Measurements from ENCODE around the gene CFAP99. TPM values are rescaled to one million over a fixed set of nuclear protein-coding genes. Genes with fewer than 3 reads are reported as not detected.

Gene CFAP99
- polyA plus RNA-seq, 1 donor (not counting 4 experiments of a cell fraction or from before 2014, with no cell fraction given) = not detected

- Histone ChIP-seq H3K9ac (ENCODE audit: control insufficient read depth, extremely low read depth, insufficient read depth, low read length) (no peak overlapping the region), H3K27ac (ENCODE audit: control insufficient read depth, insufficient read depth, low read length) (no peak overlapping the region), H3K4me1 (ENCODE audit: control insufficient read depth, extremely low read depth, insufficient read depth, low read length) (no peaks in the 10 kb centered on the region), H4K20me1 (ENCODE audit: control insufficient read depth, extremely low read depth, insufficient read depth, low read length) (no peaks in the 10 kb centered on the region), H3K27me3 (ENCODE audit: control insufficient read depth, extremely low read depth, insufficient read depth, low read length) (peaks cover 42% of the 10 kb centered on the region), H3K4me2 (ENCODE audit: control insufficient read depth, extremely low read depth, insufficient read depth, low read depth, low read length) (no peak overlapping the region), H3K9me3 (ENCODE audit: control insufficient read depth, low read depth, low read length) (no peaks in the 10 kb centered on the region), H3K79me2 (ENCODE audit: control insufficient read depth, insufficient read depth, low read length) (no peaks in the 10 kb centered on the region), H2AFZ (ENCODE audit: control insufficient read depth, low read length) (no peak overlapping the region), H3K9me1 (ENCODE audit: control insufficient read depth, extremely low read depth, insufficient read depth, low read length) (no peaks in the 10 kb centered on the region), H3K36me3 (ENCODE audit: control insufficient read depth in 2 of 2, extremely low read depth in 1 of 2, insufficient read depth in 2 of 2, low read length in 2 of 2) (no peaks in the 10 kb centered on the region), H3K4me3 (ENCODE audit: control insufficient read depth in 2 of 3, extremely low read depth in 1 of 3, insufficient read depth in 2 of 3, low read depth in 1 of 3, low read length in 3 of 3) (no peak overlapping the region)
- TF ChIP-seq EZH2 (IDR thresholded peaks at IDR 0.05; ENCODE audit: low read length) (no peak), CTCF (optimal IDR thresholded peaks at IDR 0.05 in 1 of 3, IDR thresholded peaks at IDR 0.05 in 1 of 3, conservative IDR thresholded peaks at IDR 0.05 in 1 of 3; ENCODE audit: extremely low read depth in 1 of 3, insufficient read depth in 2 of 3, low read length in 3 of 3) (no peak)
- no peak for FAIRE-seq
- no peak for DNase-seq (ENCODE audit: low read depth, low spot score)
- dilution Hi-C loops (cut with MboI; ENCODE audit: extremely low pct_ligation_motif_present, low sequenced_read_pairs) = no loop called here
These were observed 28.6 kb upstream of the CFAP99 start for GRCh38 chr4:2390146-2390545.

- TF ChIP-seq EZH2 (IDR thresholded peaks at IDR 0.05; ENCODE audit: low read length) (no peak), CTCF (optimal IDR thresholded peaks at IDR 0.05 in 1 of 3, IDR thresholded peaks at IDR 0.05 in 1 of 3, conservative IDR thresholded peaks at IDR 0.05 in 1 of 3; ENCODE audit: extremely low read depth in 1 of 3, insufficient read depth in 2 of 3, low read length in 3 of 3) (no peak)
- H3K27ac ChIP-seq (ENCODE audit: control insufficient read depth, insufficient read depth, low read length) = no peak overlapping the region
- H3K4me1 ChIP-seq (ENCODE audit: control insufficient read depth, extremely low read depth, insufficient read depth, low read length) = no peaks in the 10 kb centered on the region
- no peaks in the 10 kb centered on the region for H4K20me1 ChIP-seq (ENCODE audit: control insufficient read depth, extremely low read depth, insufficient read depth, low read length)
- no peaks in the 10 kb centered on the region for H3K36me3 ChIP-seq (ENCODE audit: control insufficient read depth in 2 of 2, extremely low read depth in 1 of 2, insufficient read depth in 2 of 2, low read length in 2 of 2)
- no peaks in the 10 kb centered on the region for H3K79me2 ChIP-seq (ENCODE audit: control insufficient read depth, insufficient read depth, low read length)
- H3K9me1 ChIP-seq (ENCODE audit: control insufficient read depth, extremely low read depth, insufficient read depth, low read length) = no peaks in the 10 kb centered on the region
- dilution Hi-C loops (cut with MboI; ENCODE audit: extremely low pct_ligation_motif_present, low sequenced_read_pairs) = no loop called here
- no peak overlapping the region for H3K9ac ChIP-seq (ENCODE audit: control insufficient read depth, extremely low read depth, insufficient read depth, low read length)
- DNase-seq (ENCODE audit: low read depth, low spot score) (no peak), FAIRE-seq (no peak)
- no peaks in the 10 kb centered on the region for H3K9me3 ChIP-seq (ENCODE audit: control insufficient read depth, low read depth, low read length)
- no peak overlapping the region for H3K4me3 ChIP-seq (ENCODE audit: control insufficient read depth in 2 of 3, extremely low read depth in 1 of 3, insufficient read depth in 2 of 3, low read depth in 1 of 3, low read length in 3 of 3)
- H3K27me3 ChIP-seq (ENCODE audit: control insufficient read depth, extremely low read depth, insufficient read depth, low read length) = peaks cover 42% of the 10 kb centered on the region
- no peak overlapping the region for H3K4me2 ChIP-seq (ENCODE audit: control insufficient read depth, extremely low read depth, insufficient read depth, low read depth, low read length)
- H2AFZ ChIP-seq (ENCODE audit: control insufficient read depth, low read length) = no peak overlapping the region
These were observed 27.9 kb upstream of the CFAP99 start for GRCh38 chr4:2390784-2391421.

Measured in keratinocyte (primary cell).